Muscle layer of duodenum (tissue), 2 donors: ENCODE measurements around the gene PSG1.
"Not testable (repeated sequence)": the region's sequence is repeated elsewhere in the genome, so short reads cannot be mapped to it uniquely, and the experiment has no call there.

ENCODE experiments used
- H3K27ac ChIP-seq: one replicate; pipeline ENCODE4 v1.7.0; 2013; ENCODE audit warnings: mild to moderate bottlenecking, low read length
- H3K27me3 ChIP-seq: one replicate; pipeline ENCODE4 v1.7.0; 2013; ENCODE audit warnings: low read depth, mild to moderate bottlenecking, control low read depth, low read length
- H3K36me3 ChIP-seq, 2 donors: one replicate each; pipeline ENCODE4 v1.7.0; 2013; ENCODE audit warnings: low read length in 2 of 2, control low read depth in 1 of 2, mild to moderate bottlenecking in 1 of 2; ENCODE audit not compliant: insufficient read depth in 2 of 2, control insufficient read depth in 1 of 2
- H3K4me1 ChIP-seq, 2 donors: one replicate each; pipeline ENCODE4 v1.7.0; 2013; ENCODE audit warnings: low read length in 2 of 2, mild to moderate bottlenecking in 2 of 2, control low read depth in 1 of 2, moderate library complexity in 1 of 2; ENCODE audit not compliant: insufficient read depth in 2 of 2, control insufficient read depth in 1 of 2
- H3K4me3 ChIP-seq, 2 donors: one replicate each; pipeline ENCODE4 v1.7.0; 2013; ENCODE audit warnings: low read length in 2 of 2, low read depth in 1 of 2, mild to moderate bottlenecking in 1 of 2
- H3K9me3 ChIP-seq, 2 donors: one replicate each; pipeline ENCODE4 v1.7.0; 2013; ENCODE audit warnings: low read length in 2 of 2, control low read depth in 1 of 2, mild to moderate bottlenecking in 1 of 2; ENCODE audit not compliant: control insufficient read depth in 1 of 2
- donor health status: healthy.

Gene PSG1

GRCh38 chr19:42880621-42881020 lies 1.1 kb upstream of the PSG1 start:
- H3K27me3 ChIP-seq, H3K9me3 ChIP-seq, H3K27ac ChIP-seq, H3K36me3 ChIP-seq, H3K4me1 ChIP-seq, H3K4me3 ChIP-seq: not testable (repeated sequence)

GRCh38 chr19:42876596-42876995 lies 2.9 kb downstream of the PSG1 start:
- not testable (repeated sequence) for H3K27ac ChIP-seq, H3K27me3 ChIP-seq, H3K9me3 ChIP-seq, H3K36me3 ChIP-seq, H3K4me3 ChIP-seq, H3K4me1 ChIP-seq

GRCh38 chr19:42875881-42876280 lies 3.6 kb downstream of the PSG1 start:
- not testable (repeated sequence) for H3K4me1 ChIP-seq, H3K36me3 ChIP-seq, H3K4me3 ChIP-seq, H3K9me3 ChIP-seq, H3K27me3 ChIP-seq, H3K27ac ChIP-seq

GRCh38 chr19:42874901-42875813 lies 4.4 kb downstream of the PSG1 start:
- H3K27me3 ChIP-seq, H3K27ac ChIP-seq, H3K4me3 ChIP-seq, H3K36me3 ChIP-seq, H3K9me3 ChIP-seq, H3K4me1 ChIP-seq: not testable (repeated sequence)

GRCh38 chr19:42874136-42874535 lies 5.4 kb downstream of the PSG1 start:
- H3K27ac ChIP-seq, H3K36me3 ChIP-seq, H3K4me3 ChIP-seq, H3K4me1 ChIP-seq, H3K27me3 ChIP-seq, H3K9me3 ChIP-seq: not testable (repeated sequence)

- H3K36me3 ChIP-seq: no peaks in the 10 kb centered on the region
- no peaks in the 10 kb centered on the region for H3K4me1 ChIP-seq
- no peak overlapping the region for H3K27ac ChIP-seq
- no peaks in the 10 kb centered on the region for H3K9me3 ChIP-seq
- no peaks in the 10 kb centered on the region for H3K27me3 ChIP-seq
- H3K4me3 ChIP-seq: no peak overlapping the region
These were observed 6.9 kb downstream of the PSG1 start for GRCh38 chr19:42872608-42873007.

GRCh38 chr19:42857544-42857867 lies 22.0 kb downstream of the PSG1 start:
- H3K9me3 ChIP-seq: no peaks in the 10 kb centered on the region
- no peaks in the 10 kb centered on the region for H3K27me3 ChIP-seq
- no peak overlapping the region for H3K4me3 ChIP-seq
- no peaks in the 10 kb centered on the region for H3K4me1 ChIP-seq
- H3K27ac ChIP-seq: no peak overlapping the region
- H3K36me3 ChIP-seq: no peaks in the 10 kb centered on the region

GRCh38 chr19:42856866-42857543 lies 22.5 kb downstream of the PSG1 start:
- H3K27ac ChIP-seq, H3K4me3 ChIP-seq, H3K27me3 ChIP-seq, H3K9me3 ChIP-seq, H3K4me1 ChIP-seq, H3K36me3 ChIP-seq: not testable (repeated sequence)

- H3K4me1 ChIP-seq, H3K36me3 ChIP-seq, H3K4me3 ChIP-seq, H3K27me3 ChIP-seq, H3K27ac ChIP-seq, H3K9me3 ChIP-seq: not testable (repeated sequence)
These were observed 24.8 kb downstream of the PSG1 start for GRCh38 chr19:42854745-42855144.

- H3K4me1 ChIP-seq, H3K27me3 ChIP-seq, H3K36me3 ChIP-seq, H3K4me3 ChIP-seq, H3K9me3 ChIP-seq, H3K27ac ChIP-seq: not testable (repeated sequence)
These were observed 26.3 kb downstream of the PSG1 start for GRCh38 chr19:42853231-42853630.

GRCh38 chr19:42852821-42853220 lies 26.7 kb downstream of the PSG1 start:
- H3K27me3 ChIP-seq, H3K36me3 ChIP-seq, H3K4me3 ChIP-seq, H3K9me3 ChIP-seq, H3K4me1 ChIP-seq, H3K27ac ChIP-seq: not testable (repeated sequence)

GRCh38 chr19:42851718-42852280 lies 27.7 kb downstream of the PSG1 start:
- not testable (repeated sequence) for H3K36me3 ChIP-seq, H3K9me3 ChIP-seq, H3K4me3 ChIP-seq, H3K4me1 ChIP-seq, H3K27ac ChIP-seq, H3K27me3 ChIP-seq
